ENCODE results near the gene ARPC1B. TPM values are rescaled to one million over a fixed set of nuclear protein-coding genes. Genes with fewer than 3 reads are reported as not detected.
"Not testable (repeated sequence)": the region's sequence is repeated elsewhere in the genome, so short reads cannot be mapped to it uniquely, and the experiment has no call there.

ARPC1B gene
- total RNA-seq, 1 donor from 2014 or later: 464 TPM

DNA sequence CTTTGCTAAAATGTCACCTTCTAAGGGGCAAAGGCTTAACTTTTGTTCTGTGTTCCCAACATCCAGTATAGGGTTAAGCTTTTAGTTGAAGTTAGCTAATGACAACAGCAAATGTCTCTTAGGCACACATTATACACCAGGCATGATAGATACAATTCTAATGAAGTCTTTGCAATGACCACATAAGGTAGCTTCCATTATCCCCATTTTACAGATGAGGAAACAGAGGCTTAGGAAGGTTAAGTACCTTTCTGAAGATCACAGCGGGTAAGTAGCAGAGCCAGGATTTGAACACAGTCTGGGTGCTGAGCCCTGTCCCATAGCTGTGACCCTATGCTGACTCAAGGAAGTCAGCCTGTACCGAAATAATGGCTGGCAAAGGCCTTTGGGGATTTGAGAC lies 36.1 kb downstream of the ARPC1B start:
- no peak for DNase-seq

GRCh38 chr7:99415513-99416127 lies 41.1 kb downstream of the ARPC1B start:
- DNase-seq: peak; percentile 74

GRCh38 chr7:99418260-99418659 lies 43.7 kb downstream of the ARPC1B start:
- no peak for DNase-seq

DNA sequence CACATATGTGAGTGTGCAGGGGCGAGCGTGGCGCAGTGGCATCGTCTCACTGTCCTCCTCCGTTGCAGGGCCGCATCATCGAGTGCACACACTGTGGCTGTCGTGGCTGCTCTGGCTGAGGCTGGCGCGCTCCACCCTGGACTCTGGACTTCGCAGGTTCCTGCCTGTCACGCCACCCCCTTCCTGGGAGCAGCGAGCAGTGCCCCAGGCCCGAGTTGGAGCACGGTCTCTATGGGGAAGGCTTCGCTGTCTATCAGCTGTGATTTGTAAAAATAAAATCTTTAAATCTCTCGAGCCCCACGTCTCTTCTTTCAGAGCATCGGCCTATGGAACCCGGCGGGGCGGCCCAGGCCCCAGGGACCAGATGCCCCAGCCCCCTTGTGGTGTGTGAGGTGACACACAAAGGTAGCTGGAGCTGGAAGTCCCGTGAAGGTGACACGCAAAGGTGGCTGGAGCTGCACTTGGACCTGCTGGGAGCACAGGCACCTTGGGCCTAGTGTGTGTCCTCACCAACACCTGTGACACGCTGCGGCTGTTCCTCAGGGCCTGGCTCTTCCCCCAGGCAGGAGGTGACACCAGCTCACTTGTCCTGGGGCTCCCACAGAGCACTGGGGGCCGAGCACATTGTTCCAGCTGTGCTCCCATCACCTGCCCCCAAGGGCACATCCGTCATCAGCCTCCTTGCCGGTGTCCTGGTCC lies 44.9 kb downstream of the ARPC1B start:
- DNase-seq: no peak

GRCh38 chr7:99420213-99420612 lies 45.7 kb downstream of the ARPC1B start:
- DNase-seq: no peak

DNA sequence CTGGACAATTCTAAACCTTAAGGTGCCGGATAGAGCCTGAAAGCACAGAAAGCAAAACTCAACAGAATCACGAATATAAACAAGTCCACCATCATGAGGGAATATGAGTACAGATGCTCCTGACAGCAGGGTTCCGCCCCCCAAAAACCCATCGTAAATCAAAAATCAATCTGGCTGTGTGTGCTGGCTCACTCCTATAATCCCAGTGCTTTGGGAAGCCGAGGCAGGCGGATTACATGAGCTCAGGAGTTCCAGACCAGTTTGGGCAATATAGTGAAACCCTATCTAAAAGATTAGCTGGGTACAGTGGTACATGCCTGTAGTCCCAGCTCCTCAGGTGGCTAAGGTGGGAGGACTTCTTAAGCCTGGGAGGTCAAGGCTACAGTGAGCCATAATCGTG lies 46.5 kb downstream of the ARPC1B start:
- no peak for DNase-seq

DNA sequence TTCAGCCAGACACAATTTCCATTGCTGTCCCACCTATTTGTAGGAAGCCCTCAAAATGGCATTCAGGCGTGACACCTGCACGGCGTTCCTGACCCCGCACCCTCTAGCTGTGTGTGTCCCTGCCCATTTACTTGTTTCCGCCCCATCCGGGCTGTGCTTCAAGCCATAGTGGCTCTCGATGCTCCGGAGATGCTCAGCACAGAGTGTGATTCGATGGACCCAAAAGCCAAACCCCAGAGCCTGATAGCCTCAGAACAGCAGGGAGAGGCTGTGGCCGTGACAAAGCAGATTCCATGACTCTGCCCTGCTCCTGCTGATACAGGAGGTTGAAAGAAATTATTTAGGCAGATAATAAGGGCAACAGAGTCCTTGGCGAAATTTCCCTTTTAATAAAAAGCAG lies 47.7 kb downstream of the ARPC1B start:
- no peak for DNase-seq

- DNase-seq: no peak
Measured at GRCh38 chr7:99422625-99423024, 48.1 kb downstream of the ARPC1B start.

GRCh38 chr7:99424932-99425730 lies 50.6 kb downstream of the ARPC1B start:
- DNase-seq: no peak

DNA sequence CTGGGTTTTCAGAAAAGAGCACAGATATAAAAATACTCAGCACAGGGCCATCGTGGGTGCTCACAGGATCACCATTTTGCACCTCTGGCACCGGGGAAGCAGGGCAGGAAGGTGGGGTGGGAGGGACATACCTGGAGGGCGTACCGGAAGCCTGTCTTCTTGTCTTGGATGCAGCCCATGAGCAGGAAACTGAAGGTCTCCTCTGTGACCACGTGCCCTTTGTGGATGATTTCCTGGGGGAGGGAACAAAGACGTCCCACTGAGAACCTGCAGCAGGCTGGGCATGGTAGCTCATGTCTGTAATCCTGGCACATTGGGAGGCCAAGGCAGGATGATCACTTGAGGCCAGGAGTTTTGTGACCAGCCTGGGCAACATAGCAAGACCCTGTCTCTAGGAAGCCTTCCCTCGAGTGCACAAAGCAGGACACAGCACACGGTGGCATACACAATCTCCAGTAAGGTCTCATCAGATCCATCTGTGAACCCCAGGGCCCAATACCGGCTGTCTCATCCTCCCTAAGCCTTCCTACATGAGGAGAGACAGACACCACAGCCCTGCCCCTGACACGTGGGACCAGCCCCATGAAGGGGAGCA lies 54.5 kb downstream of the ARPC1B start:
- no peak for DNase-seq

DNA sequence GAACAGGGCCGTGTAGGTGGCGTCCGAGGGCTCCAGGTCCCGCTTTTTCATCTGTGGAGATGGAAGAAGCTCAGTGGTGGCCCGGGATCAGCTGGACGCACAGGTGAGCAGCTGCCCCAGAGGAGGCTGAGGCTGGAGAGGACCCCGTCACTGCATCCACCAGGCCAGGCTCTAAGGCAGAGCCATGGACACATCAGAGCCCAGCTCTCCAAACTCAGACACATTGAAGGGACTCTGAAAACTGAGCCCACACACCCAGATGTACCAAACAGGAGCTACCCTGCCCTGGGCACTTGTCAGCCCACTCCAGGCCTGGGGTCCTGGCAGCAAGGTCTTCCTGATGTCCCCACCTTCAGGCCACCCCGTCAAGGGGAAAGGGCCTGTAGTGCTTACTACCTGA lies 55.2 kb downstream of the ARPC1B start:
- no peak for DNase-seq

DNA sequence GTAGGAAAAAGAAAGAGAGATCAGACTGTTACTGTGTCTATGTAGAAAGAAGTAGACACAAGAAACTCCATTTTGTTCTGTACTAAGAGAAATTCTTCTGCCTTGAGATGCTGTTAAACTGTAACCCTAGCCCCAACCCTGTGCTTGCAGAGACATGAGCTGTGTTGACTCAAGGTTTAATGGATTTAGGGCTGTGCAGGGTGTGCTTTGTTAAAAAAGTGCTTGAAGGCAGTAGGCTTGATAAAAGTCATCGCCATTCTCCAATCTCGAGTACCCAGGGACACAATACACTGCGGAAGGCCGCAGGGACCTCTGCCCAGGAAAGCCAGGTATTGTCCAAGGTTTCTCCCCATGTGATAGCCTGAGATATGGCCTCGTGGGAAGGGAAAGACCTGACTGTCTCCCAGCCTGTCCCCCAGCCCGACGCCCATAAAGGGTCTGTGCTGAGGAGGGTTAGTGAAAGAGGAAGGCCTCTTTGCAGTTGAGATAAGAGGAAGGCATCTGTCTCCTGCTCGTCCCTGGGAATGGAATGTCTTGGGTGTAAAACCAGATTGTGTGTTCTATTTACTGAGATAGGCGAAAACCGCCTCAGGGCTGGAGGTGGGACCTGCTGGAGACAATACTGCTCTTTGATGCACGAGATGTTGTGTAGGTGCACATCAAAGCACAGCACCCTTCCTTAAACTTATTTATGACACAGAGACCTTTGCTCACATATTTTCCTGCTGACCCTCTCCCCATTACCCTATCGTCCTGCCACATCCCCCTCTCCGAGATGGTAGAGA lies 57.4 kb downstream of the ARPC1B start:
- not testable (repeated sequence) for DNase-seq

- no peak for DNase-seq
Measured at GRCh38 chr7:99433158-99433557, 58.6 kb downstream of the ARPC1B start.

GRCh38 chr7:99437946-99438572 lies 63.5 kb downstream of the ARPC1B start:
- DNase-seq: no peak

DNA sequence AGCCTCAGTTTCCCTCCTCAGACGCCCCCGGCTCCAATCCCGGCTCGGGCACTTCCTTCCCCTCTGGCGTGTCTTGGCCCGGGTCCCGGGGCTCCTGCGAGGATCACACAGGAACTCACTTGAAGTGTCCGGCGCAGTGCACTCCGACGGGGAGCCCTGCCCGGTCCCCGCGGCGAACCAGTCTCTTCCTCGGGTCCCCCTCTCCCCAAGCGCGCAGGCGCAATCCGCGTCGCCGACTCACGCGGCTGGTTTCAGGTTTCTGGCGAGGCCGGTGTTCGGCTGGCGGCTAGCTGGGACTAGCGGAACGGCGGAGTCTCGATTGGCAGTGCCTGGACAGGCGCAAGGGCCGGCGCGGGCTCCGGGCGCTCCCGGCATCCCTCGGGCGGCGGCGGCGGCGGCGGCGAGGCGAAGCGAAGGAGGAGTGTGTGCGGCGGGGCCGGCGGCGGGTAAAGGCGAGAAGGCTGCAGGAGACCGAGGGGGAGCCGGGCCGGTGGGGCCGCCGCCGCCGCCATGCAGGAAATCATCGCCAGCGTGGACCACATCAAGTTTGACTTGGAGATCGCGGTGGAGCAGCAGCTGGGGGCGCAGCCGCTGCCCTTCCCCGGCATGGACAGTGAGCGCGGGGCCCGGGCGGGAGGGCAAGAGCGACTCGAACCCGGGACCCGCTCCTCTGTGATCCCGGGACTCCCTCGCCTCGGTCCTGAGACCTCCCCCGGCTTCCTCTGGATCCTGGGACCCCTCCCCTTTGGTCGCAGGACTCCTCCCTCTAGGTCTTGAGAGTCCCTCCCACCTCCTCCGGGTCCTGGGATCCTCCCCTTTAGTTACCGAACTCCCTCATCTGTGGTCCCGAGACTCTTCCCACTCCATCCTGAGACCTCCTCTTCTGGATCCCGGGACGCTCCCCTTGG lies 64.3 kb downstream of the ARPC1B start, which contains the start of the genes CPSF4 and PTCD1:
CPSF4 (plus strand) TSS at position 371 of the 908 bp plus-strand sequence; CDS start at position 511, 140 bp downstream.
PTCD1 (minus strand) TSS at position 226 of the 908 bp plus-strand sequence. CDS start 3,556 bp downstream, outside the sequence.
- DNase-seq: peak; percentile 96

- no peak for DNase-seq
Measured at GRCh38 chr7:99440195-99440594, 65.7 kb downstream of the ARPC1B start.

Data from dermis blood vessel endothelial cell (primary cell).